HG02852 (cell line): ENCODE data around the gene CSPG4.
A peak's percentile ranks its signal among the peaks of the same experiment; 100 is the strongest.
"Not testable (repeated sequence)": the region's sequence is repeated elsewhere in the genome, so short reads cannot be mapped to it uniquely, and the experiment has no call there.

Source experiments
- ATAC-seq: cut with Tn5 transposase; IDR thresholded peaks from one replicate; pipeline ENCODE4 v1.9.1; 2021; ENCODE audit warnings: mild to moderate bottlenecking, moderate library complexity; ENCODE audit not compliant: unreplicated experiment

Gene CSPG4

GRCh38 chr15:75725719-75726607 is 13.3 kb upstream of the CSPG4 start:
- ATAC-seq, result no peak

GRCh38 chr15:75725006-75725718 is 12.5 kb upstream of the CSPG4 start:
- ATAC-seq, result no peak

- peak; percentile 48 for ATAC-seq
Observed at GRCh38 chr15:75723847-75724660, 11.4 kb upstream of the CSPG4 start.

GRCh38 chr15:75723171-75723846 is 10.7 kb upstream of the CSPG4 start:
- ATAC-seq, result no peak

GRCh38 chr15:75721923-75722870 is 9.5 kb upstream of the CSPG4 start:
- no peak for ATAC-seq

- no peak for ATAC-seq
Observed at GRCh38 chr15:75721480-75721922, 8.9 kb upstream of the CSPG4 start.

- ATAC-seq, result no peak
Observed at GRCh38 chr15:75720787-75721479, 8.3 kb upstream of the CSPG4 start.

- ATAC-seq, result no peak
Observed at GRCh38 chr15:75720297-75720696, 7.6 kb upstream of the CSPG4 start.

GRCh38 chr15:75718328-75718727 is 5.7 kb upstream of the CSPG4 start:
- ATAC-seq, result no peak

- ATAC-seq, result not testable (repeated sequence)
Observed at GRCh38 chr15:75717001-75717400, 4.4 kb upstream of the CSPG4 start.

- not testable (repeated sequence) for ATAC-seq
Observed at GRCh38 chr15:75716249-75716950, 3.8 kb upstream of the CSPG4 start.

GRCh38 chr15:75715312-75715832 is 2.7 kb upstream of the CSPG4 start:
- not testable (repeated sequence) for ATAC-seq

GRCh38 chr15:75714195-75714594 is 1.5 kb upstream of the CSPG4 start:
- no peak for ATAC-seq

- no peak for ATAC-seq
Observed at GRCh38 chr15:75713338-75713895, 769 bp upstream of the CSPG4 start.

GRCh38 chr15:75711495-75711894 is 1.2 kb downstream of the CSPG4 start:
- not testable (repeated sequence) for ATAC-seq

GRCh38 chr15:75710874-75711273 is 1.8 kb downstream of the CSPG4 start:
- ATAC-seq, result not testable (repeated sequence)

- ATAC-seq, result not testable (repeated sequence)
Observed at GRCh38 chr15:75709458-75709857, 3.2 kb downstream of the CSPG4 start.

- no peak for ATAC-seq
Observed at GRCh38 chr15:75706682-75706954, 6.0 kb downstream of the CSPG4 start.
